GM18505 (cell line): Measurements from ENCODE around the gene PDCD11.

ENCODE experiments used
- ATAC-seq: cut with Tn5 transposase; IDR thresholded peaks from one replicate; pipeline ENCODE4 v1.9.1; 2021; ENCODE audit not compliant: unreplicated experiment
- POLR2A ChIP-seq: IDR thresholded peaks from 4 replicates; pipeline ENCODE4 v1.6.1; 2011; ENCODE audit warnings: borderline replicate concordance; ENCODE audit not compliant: insufficient read depth, insufficient read length; ENCODE audit errors: extremely low read depth

Gene PDCD11

GRCh38 chr10:103448746-103449145 lies 52.3 kb downstream of the PDCD11 start:
- no peak for ATAC-seq
- TF ChIP-seq POLR2A = no peak

GRCh38 chr10:103449208-103450144 lies 53.0 kb downstream of the PDCD11 start:
- TF ChIP-seq POLR2A = no peak
- ATAC-seq = no peak

- ATAC-seq = no peak
These were observed 53.8 kb downstream of the PDCD11 start for GRCh38 chr10:103450201-103450695.

GRCh38 chr10:103451091-103451813 lies 54.8 kb downstream of the PDCD11 start:
- TF ChIP-seq POLR2A = peak; percentile 10
- no peak for ATAC-seq

More at GRCh38 chr10:103450201-103450695, 53.8 kb downstream of the PDCD11 start:
- TF ChIP-seq POLR2A = no peak

GRCh38 chr10:103451831-103452505 lies 55.5 kb downstream of the PDCD11 start, which contains the start of gene CALHM2:
TSS of gene CALHM2 (minus strand) at chr10:103452370. CDS start at chr10:103449941, 2,429 bp downstream.
- peak; percentile 58 for ATAC-seq
- peak; percentile 64 for TF ChIP-seq POLR2A

- TF ChIP-seq POLR2A = no peak
- no peak for ATAC-seq
These were observed 56.2 kb downstream of the PDCD11 start for GRCh38 chr10:103452506-103453230.

GRCh38 chr10:103454026-103454425 lies 57.6 kb downstream of the PDCD11 start:
- ATAC-seq = no peak
- TF ChIP-seq POLR2A = no peak

GRCh38 chr10:103455235-103455634 lies 58.8 kb downstream of the PDCD11 start:
- no peak for ATAC-seq
- no peak for TF ChIP-seq POLR2A

- no peak for ATAC-seq
- no peak for TF ChIP-seq POLR2A
These were observed 59.7 kb downstream of the PDCD11 start for GRCh38 chr10:103456074-103456660.

- no peak for TF ChIP-seq POLR2A
- ATAC-seq = no peak
These were observed 60.8 kb downstream of the PDCD11 start for GRCh38 chr10:103457176-103457712.

GRCh38 chr10:103457896-103458583 lies 61.6 kb downstream of the PDCD11 start:
- no peak for TF ChIP-seq POLR2A
- ATAC-seq = no peak
